Measurements from ENCODE around the gene GLRA1.

- TF ChIP-seq EZH2 (IDR thresholded peaks at IDR 0.05; ENCODE audit: insufficient read depth, poor library complexity, severe bottlenecking) (no peak), EZH2phosphoT487 (IDR thresholded peaks at IDR 0.05; ENCODE audit: insufficient read depth, low read depth) (no peak)
These were observed 124.1 kb downstream of the GLRA1 start for GRCh38 chr5:151800532-151800931.

Data from GM23248 (cell line).